Heart left ventricle (tissue), 16 donors: ENCODE results near the gene VPS26B. TPM values are rescaled to one million over a fixed set of nuclear protein-coding genes. Genes with fewer than 3 reads are reported as not detected.

Source experiments
- ATAC-seq, 4 donors: fragments of 200-7000 bp; cut with Tn5 transposase; one replicate each; pipeline ENCODE4 v1.9.1; 2020 to 2022; ENCODE audit warnings: moderate library complexity in 4 of 4, mild to moderate bottlenecking in 3 of 4, moderate number of reproducible peaks in 1 of 4
- DNase-seq, 5 donors: peaks; one replicate each; pipeline ENCODE4 v3.0.0-alpha.2; 2020
- H3K27ac ChIP-seq, 12 donors: fragments of 200-600 bp; sonication (generic) in 4 of 12; one replicate each; pipeline versions ENCODE4 v1.5.0 to v1.8.0; 2016 to 2022; ENCODE audit warnings: mild to moderate bottlenecking in 2 of 12
- H3K27me3 ChIP-seq, 9 donors: fragments of 200-600 bp; sonication (generic) in 2 of 9; one replicate each; pipeline versions ENCODE4 v1.5.1 to v1.8.0; 2016 to 2022; ENCODE audit warnings: mild to moderate bottlenecking in 3 of 9
- H3K36me3 ChIP-seq, 9 donors: fragments of 200-600 bp; sonication (generic) in 2 of 9; one replicate each; pipeline versions ENCODE4 v1.5.0 to v1.8.0; 2018 to 2022; ENCODE audit warnings: mild to moderate bottlenecking in 2 of 9
- H3K4me1 ChIP-seq, 12 donors: fragments of 200-600 bp; sonication (generic) in 4 of 12; one replicate each; pipeline versions ENCODE4 v1.5.0 to v1.8.0; 2016 to 2022; ENCODE audit warnings: mild to moderate bottlenecking in 3 of 12
- H3K4me3 ChIP-seq, 12 donors: fragments of 200-600 bp; sonication (generic) in 4 of 12; one replicate each; pipeline versions ENCODE4 v1.5.0 to v1.8.0; 2017 to 2022; ENCODE audit warnings: mild to moderate bottlenecking in 9 of 12, moderate library complexity in 4 of 12
- H3K9me3 ChIP-seq, 12 donors: fragments of 200-600 bp; sonication (generic) in 4 of 12; one replicate each; pipeline versions ENCODE4 v1.5.0 to v1.8.0; 2016 to 2022; ENCODE audit warnings: mild to moderate bottlenecking in 1 of 12
- CTCF ChIP-seq, 12 donors: fragments of 200-600 bp; sonication (generic) in 4 of 12; IDR thresholded peaks; one replicate each; pipeline versions ENCODE4 v1.5.0 to v1.8.0; 2018 to 2022; ENCODE audit warnings: antibody characterized with exemption in 12 of 12, mild to moderate bottlenecking in 5 of 12
- POLR2A ChIP-seq, 2 donors: fragments of 450-650 bp; IDR thresholded peaks; one replicate each; pipeline ENCODE4 v1.6.1; 2017; ENCODE audit warnings: antibody characterized with exemption in 2 of 2, mild to moderate bottlenecking in 2 of 2, moderate library complexity in 2 of 2
- WGBS, 4 donors: extraction: QIAGEN DNeasy Blood & Tissue Kit in 2 of 4; methylation state at CpG; one replicate each; pipeline versions ENCODE4 v1.1.5 to v1.1.7; 2013 to 2018; 5-methylcytosine and 5-hydroxymethylcytosine counted together
- intact Hi-C, 10 donors: fragments of 100-400 bp; cut with DNase I; formaldehyde crosslinking; loops; one replicate each; pipeline versions ENCODE4 v1.11.1 to v1.14.2; 2022
- polyA plus RNA-seq, 2 donors: library from polyadenylated mRNA; stranded (reverse); fragments of 200-250 nt; gene quantifications; one replicate each; pipeline ENCODE4 v1.2.3, GENCODE V29; 2013
- total RNA-seq, 9 donors: library from RNA; depleted of rRNA in 2 of 9; stranded (reverse); fragments of >200 nt in 2 of 9; fragmentation: NEBNext Ultra II Directional in 3 of 9; extraction: Animal tissue kit (Norgen Biotek cat#: 25700) in 3 of 9; gene quantifications; one replicate each; pipeline versions ENCODE4 v1.1.0 to v1.2.4, GENCODE V29; 2016 to 2023
- donor health status: ischemic (EF 13 %, LVEDD 7.1; RV severe dilation, severe dysfunction).
- donor health status: healthy with polysubstance abuse.
- donor health status: DM: no; HTN: yes; CAD: no.
- donor health status: DM: no; HTN: no; CAD: no.
- donor health status: ischemic (EF 25% LVEDD 6.9; RV normal size, moderate dysfunction).
- donor health status: ischemic (EF 25% LVEDD 5.7; RV mildly dilated, moderate dysfunction).
- donor health status: healthy.
- donor health status: DM: yes; HTN: yes; CAD: no.
- donor health status: ischemic (EF 35%, LVEDD 5.7; RV mildly dilated, moderate dysfunction).
- donor health status: nonischemic (EF 11% LVEDD 7.7; RV severe dilation, severe dysfunction).
- donor health status: DM: yes; HTN: yes; CAD: no.
- donor health status: PGD.
- donor health status: ischemic (EF 29% LVEDD 5.4; RV normal size, mild dysfunction).
- donor health status: nonischemic (EF 23%, LVEDD 6.1; RV moderate dilation, normal function).

The VPS26B gene
- total and polyA plus RNA-seq, 11 donors = 19.6 to 49.6 (median 37.7) TPM

- TF ChIP-seq POLR2A (IDR thresholded peaks at IDR 0.05) (no peak), CTCF (IDR thresholded peaks at IDR 0.05) (no peak)
- DNase-seq = no peak
- no peaks in the 10 kb centered on the region for H3K27me3 ChIP-seq
- H3K36me3 ChIP-seq = peaks cover 0 to 56% (median 50%) of the 10 kb centered on the region in 9 donors
- no peak overlapping the region for H3K27ac ChIP-seq
- 92 to 97% (median 95%) methylated on average over 11 of the region's 11 CpGs for WGBS, 4 donors
- intact Hi-C loops = no loop called here
- no peak for ATAC-seq
- no peaks in the 10 kb centered on the region for H3K9me3 ChIP-seq
- no peak overlapping the region for H3K4me3 ChIP-seq
- peaks cover 4 to 23% (median 14%) of the 10 kb centered on the region in 12 donors for H3K4me1 ChIP-seq
Observed at GRCh38 chr11:134257101-134257500, 32.6 kb downstream of the VPS26B start.

- no peaks in the 10 kb centered on the region for H3K27me3 ChIP-seq
- peaks cover 0 to 71% (median 64%) of the 10 kb centered on the region in 9 donors for H3K36me3 ChIP-seq
- no peak for ATAC-seq
- TF ChIP-seq POLR2A (IDR thresholded peaks at IDR 0.05) (no peak), CTCF (IDR thresholded peaks at IDR 0.05) (no peak)
- peaks cover 0 to 17% (median 11%) of the 10 kb centered on the region in 12 donors for H3K4me1 ChIP-seq
- H3K27ac ChIP-seq = no peak overlapping the region
- H3K4me3 ChIP-seq = no peak overlapping the region
- no peak for DNase-seq
- 74 to 86% (median 79%) methylated on average over 4 of the region's 4 CpGs for WGBS, 4 donors
- H3K9me3 ChIP-seq = no peaks in the 10 kb centered on the region
- intact Hi-C loops = no loop called here
Observed at GRCh38 chr11:134258577-134258976, 34.1 kb downstream of the VPS26B start.

- DNase-seq (no peak), ATAC-seq (no peak)
- Histone ChIP-seq H3K4me3 (no peak overlapping the region), H3K9me3 (no peaks in the 10 kb centered on the region), H3K27ac (no peak overlapping the region), H3K4me1 (peaks cover 0 to 3% (median 0%) of the 10 kb centered on the region in 12 donors), H3K36me3 (peaks cover 0 to 90% (median 72%) of the 10 kb centered on the region in 9 donors), H3K27me3 (no peaks in the 10 kb centered on the region)
- TF ChIP-seq CTCF (IDR thresholded peaks at IDR 0.05) (no peak), POLR2A (IDR thresholded peaks at IDR 0.05) (no peak)
- intact Hi-C loops = no loop called here
Observed at GRCh38 chr11:134260503-134260902, 36.0 kb downstream of the VPS26B start.

- TF ChIP-seq POLR2A (IDR thresholded peaks at IDR 0.05) (no peak), CTCF (IDR thresholded peaks at IDR 0.05) (no peak)
- ATAC-seq = no peak
- WGBS, 4 donors = 90 to 94% (median 92%) methylated on average over 15 to 16 of the region's 16 CpGs
- no peak for DNase-seq
- H3K4me1 ChIP-seq = no peaks in the 10 kb centered on the region
- intact Hi-C loops = no loop called here
- H3K27me3 ChIP-seq = no peaks in the 10 kb centered on the region
- no peak overlapping the region for H3K27ac ChIP-seq
- peaks cover 0 to 90% (median 72%) of the 10 kb centered on the region in 9 donors for H3K36me3 ChIP-seq
- no peaks in the 10 kb centered on the region for H3K9me3 ChIP-seq
- H3K4me3 ChIP-seq = no peak overlapping the region
Observed at GRCh38 chr11:134260983-134261382, 36.5 kb downstream of the VPS26B start.
